Thymus (tissue), 11 donors: ENCODE data around the gene SLC6A19. TPM values are rescaled to one million over a fixed set of nuclear protein-coding genes. Genes with fewer than 3 reads are reported as not detected.

Experiments
- DNase-seq, 9 donors: peaks; one replicate each; pipeline ENCODE4 v3.0.0-alpha.2; 2013; ENCODE audit warnings: low spot score in 9 of 9, low read depth in 6 of 9, missing footprints in 1 of 9
- H3K27ac ChIP-seq, 2 donors: one replicate each; pipeline ENCODE4 v1.5.1; 2013; ENCODE audit warnings: control low read depth in 1 of 2, low read depth in 1 of 2, low read length in 1 of 2, mild to moderate bottlenecking in 1 of 2, moderate library complexity in 1 of 2
- H3K27me3 ChIP-seq, 2 donors: one replicate each; pipeline ENCODE4 v1.5.1; 2013; ENCODE audit warnings: low read length in 1 of 2; ENCODE audit not compliant: control insufficient read depth in 2 of 2, insufficient read depth in 1 of 2
- H3K36me3 ChIP-seq, 2 donors: one replicate each; pipeline ENCODE4 v1.5.1; 2013; ENCODE audit warnings: low read length in 1 of 2, mild to moderate bottlenecking in 1 of 2, moderate library complexity in 1 of 2; ENCODE audit not compliant: control insufficient read depth in 2 of 2, insufficient read depth in 2 of 2
- H3K4me1 ChIP-seq, 2 donors: one replicate each; pipeline ENCODE4 v1.5.1; 2013; ENCODE audit warnings: low read length in 2 of 2; ENCODE audit not compliant: control insufficient read depth in 2 of 2, insufficient read depth in 2 of 2
- H3K4me3 ChIP-seq, 2 donors: one replicate each; pipeline ENCODE4 v1.5.1; 2013; ENCODE audit warnings: low read length in 2 of 2, control low read depth in 1 of 2, mild to moderate bottlenecking in 1 of 2
- H3K9me3 ChIP-seq, 2 donors: one replicate each; pipeline ENCODE4 v1.5.1; 2013; ENCODE audit warnings: low read length in 1 of 2, mild to moderate bottlenecking in 1 of 2; ENCODE audit not compliant: control insufficient read depth in 2 of 2, insufficient read depth in 1 of 2
- WGBS: extraction: QIAGEN DNeasy Blood & Tissue Kit; methylation state at CpG from one replicate; pipeline ENCODE4 v1.1.7; 2013; 5-methylcytosine and 5-hydroxymethylcytosine counted together
- polyA plus RNA-seq: library from polyadenylated mRNA; stranded (reverse); fragments of 200-250 nt; gene quantifications from one replicate; pipeline ENCODE4 v1.2.3, GENCODE V29; 2013
- total RNA-seq: library from RNA; stranded (reverse); fragments of 120-200 nt; gene quantifications from one replicate; pipeline ENCODE4 v1.2.4, GENCODE V29; 2013
- donor health status: healthy.

The SLC6A19 gene
- total and polyA plus RNA-seq, 2 donors: 0.09 to 0.16 TPM

- no peak for DNase-seq
- no peak overlapping the region for H3K27ac ChIP-seq
- H3K4me1 ChIP-seq: peaks cover 8 to 12% of the 10 kb centered on the region in 2 donors
- no peaks in the 10 kb centered on the region for H3K36me3 ChIP-seq
- 96% methylated on average over 23 of the region's 23 CpGs for WGBS
- peaks cover 1 to 14% of the 10 kb centered on the region in 2 donors for H3K9me3 ChIP-seq
- H3K27me3 ChIP-seq: peaks cover 0 to 2% of the 10 kb centered on the region in 2 donors
- H3K4me3 ChIP-seq: no peak overlapping the region
Measured at GRCh38 chr5:1215320-1216096, 14.1 kb downstream of the SLC6A19 start.

- WGBS: 98% methylated on average over 38 of the region's 38 CpGs
- H3K4me3 ChIP-seq: no peak overlapping the region
- no peaks in the 10 kb centered on the region for H3K36me3 ChIP-seq
- no peak for DNase-seq
- H3K27ac ChIP-seq: no peak overlapping the region
- H3K27me3 ChIP-seq: peaks cover 0 to 2% of the 10 kb centered on the region in 2 donors
- H3K4me1 ChIP-seq: peaks cover 8 to 12% of the 10 kb centered on the region in 2 donors
- peaks cover 1 to 14% of the 10 kb centered on the region in 2 donors for H3K9me3 ChIP-seq
Measured at GRCh38 chr5:1216211-1216917, 15.0 kb downstream of the SLC6A19 start.

- H3K27me3 ChIP-seq: peaks cover 0 to 2% of the 10 kb centered on the region in 2 donors
- peaks cover 8 to 12% of the 10 kb centered on the region in 2 donors for H3K4me1 ChIP-seq
- peaks cover 1 to 14% of the 10 kb centered on the region in 2 donors for H3K9me3 ChIP-seq
- 94% methylated on average over 18 of the region's 18 CpGs for WGBS
- H3K4me3 ChIP-seq: no peak overlapping the region
- H3K36me3 ChIP-seq: no peaks in the 10 kb centered on the region
- DNase-seq: no peak
- no peak overlapping the region for H3K27ac ChIP-seq
Measured at GRCh38 chr5:1216918-1217295, 15.5 kb downstream of the SLC6A19 start.

GRCh38 chr5:1217596-1218206, 16.3 kb downstream of the SLC6A19 start:
- Histone ChIP-seq H3K4me1 (peaks cover 8 to 12% of the 10 kb centered on the region in 2 donors), H3K27ac (no peak overlapping the region), H3K4me3 (no peak overlapping the region), H3K36me3 (no peaks in the 10 kb centered on the region), H3K9me3 (peaks cover 1 to 14% of the 10 kb centered on the region in 2 donors), H3K27me3 (peaks cover 0 to 2% of the 10 kb centered on the region in 2 donors)
- 45% methylated on average over 24 of the region's 24 CpGs for WGBS
- peak in 3 of 9 donors; percentile 46 to 57 (median 49) for DNase-seq

- no peak overlapping the region for H3K27ac ChIP-seq
- WGBS: 94% methylated on average over 38 of the region's 38 CpGs
- H3K36me3 ChIP-seq: no peaks in the 10 kb centered on the region
- H3K4me3 ChIP-seq: no peak overlapping the region
- peaks cover 0 to 2% of the 10 kb centered on the region in 2 donors for H3K27me3 ChIP-seq
- peaks cover 1 to 14% of the 10 kb centered on the region in 2 donors for H3K9me3 ChIP-seq
- no peak for DNase-seq
- H3K4me1 ChIP-seq: peaks cover 8 to 12% of the 10 kb centered on the region in 2 donors
Measured at GRCh38 chr5:1218351-1219080, 17.1 kb downstream of the SLC6A19 start.

GRCh38 chr5:1219098-1219767, 17.8 kb downstream of the SLC6A19 start:
- Histone ChIP-seq H3K27me3 (peaks cover 0 to 5% of the 10 kb centered on the region in 2 donors), H3K4me3 (no peak overlapping the region), H3K4me1 (peaks cover 8 to 12% of the 10 kb centered on the region in 2 donors), H3K27ac (no peak overlapping the region), H3K9me3 (peaks cover 1 to 14% of the 10 kb centered on the region in 2 donors), H3K36me3 (no peaks in the 10 kb centered on the region)
- WGBS: 90% methylated on average over 38 of the region's 38 CpGs
- no peak for DNase-seq

GRCh38 chr5:1219768-1220100, 18.3 kb downstream of the SLC6A19 start:
- Histone ChIP-seq H3K27me3 (peaks cover 0 to 5% of the 10 kb centered on the region in 2 donors), H3K9me3 (peaks cover 1 to 14% of the 10 kb centered on the region in 2 donors), H3K4me3 (no peak overlapping the region), H3K36me3 (no peaks in the 10 kb centered on the region), H3K4me1 (peaks cover 8 to 12% of the 10 kb centered on the region in 2 donors), H3K27ac (no peak overlapping the region)
- WGBS: 92% methylated on average over 11 of the region's 11 CpGs
- no peak for DNase-seq

GRCh38 chr5:1220351-1220750, 19.0 kb downstream of the SLC6A19 start:
- H3K27ac ChIP-seq: no peak overlapping the region
- peaks cover 8 to 12% of the 10 kb centered on the region in 2 donors for H3K4me1 ChIP-seq
- 97% methylated on average over 9 of the region's 9 CpGs for WGBS
- H3K9me3 ChIP-seq: peaks cover 1 to 12% of the 10 kb centered on the region in 2 donors
- DNase-seq: no peak
- no peak overlapping the region for H3K4me3 ChIP-seq
- H3K36me3 ChIP-seq: no peaks in the 10 kb centered on the region
- H3K27me3 ChIP-seq: peaks cover 0 to 5% of the 10 kb centered on the region in 2 donors
